Inflammatory macrophage treated with lipopolysaccharide for 1 hour (primary cell): ENCODE data around the gene COPS4.
"Not testable (repeated sequence)": the region's sequence is repeated elsewhere in the genome, so short reads cannot be mapped to it uniquely, and the experiment has no call there.

Source experiments
- DNase-seq, 2 donors: peaks; one replicate each; pipeline ENCODE4 v3.0.0-alpha.2; 2020 to 2022

COPS4 gene

GRCh38 chr4:83034630-83035494, at the start of gene COPS4:
TSS of gene COPS4 (plus strand) at chr4:83035183. CDS start at chr4:83035225, 42 bp downstream.
- peak; percentile 98 to 100 for DNase-seq

GRCh38 chr4:82987519-82987918, 47.5 kb upstream of the COPS4 start:
- not testable (repeated sequence) for DNase-seq

GRCh38 chr4:82988323-82988832, 46.6 kb upstream of the COPS4 start:
- no peak for DNase-seq

- no peak for DNase-seq
These were observed 45.2 kb upstream of the COPS4 start for GRCh38 chr4:82989575-82990429.

- no peak for DNase-seq
These were observed 40.1 kb upstream of the COPS4 start for GRCh38 chr4:82994834-82995233.

- peak; percentile 30 to 32 for DNase-seq
These were observed 36.1 kb upstream of the COPS4 start for GRCh38 chr4:82998898-82999297.

- no peak for DNase-seq
These were observed 32.7 kb upstream of the COPS4 start for GRCh38 chr4:83002329-83002728.

GRCh38 chr4:83003044-83003791, 31.8 kb upstream of the COPS4 start:
- DNase-seq, result not testable (repeated sequence)

- DNase-seq, result peak in 1 of 2 donors; percentile 10
These were observed 25.5 kb upstream of the COPS4 start for GRCh38 chr4:83009529-83009928.

GRCh38 chr4:83010111-83010521, 24.9 kb upstream of the COPS4 start:
- DNase-seq, result peak in 1 of 2 donors; percentile 14

- DNase-seq, result peak; percentile 76 to 82
These were observed 24.3 kb upstream of the COPS4 start, which contains the start of gene LIN54 for GRCh38 chr4:83010522-83011318. TSS of gene LIN54 (minus strand) at chr4:83010823. CDS start at chr4:82984844, 25,979 bp downstream.

GRCh38 chr4:83011689-83012199, 23.2 kb upstream of the COPS4 start:
- DNase-seq, result no peak

GRCh38 chr4:83012200-83012686, 22.7 kb upstream of the COPS4 start:
- peak; percentile 27 to 33 for DNase-seq

GRCh38 chr4:83012687-83013419, 22.1 kb upstream of the COPS4 start:
- peak; percentile 97 to 99 for DNase-seq

GRCh38 chr4:83013420-83013867, 21.5 kb upstream of the COPS4 start:
- no peak for DNase-seq

- peak; percentile 14 to 33 for DNase-seq
These were observed 21.1 kb upstream of the COPS4 start for GRCh38 chr4:83013902-83014301.

GRCh38 chr4:83019794-83020494, 15.0 kb upstream of the COPS4 start:
- no peak for DNase-seq

- peak; percentile 73 to 81 for DNase-seq
These were observed 12.1 kb upstream of the COPS4 start for GRCh38 chr4:83022724-83023450.

- DNase-seq, result not testable (repeated sequence)
These were observed 11.4 kb upstream of the COPS4 start for GRCh38 chr4:83023599-83023998.
